Parathyroid adenoma (tissue), 2 donors: Measurements from ENCODE around the gene NOS1AP.

Experiments
- H2AFZ ChIP-seq: fragments of 300-600 bp; sonication (generic); one replicate; pipeline ENCODE4 v1.7.0; 2017; ENCODE audit warnings: antibody characterized with exemption, mild to moderate bottlenecking
- H3K27ac ChIP-seq: fragments of 300-600 bp; sonication (generic); one replicate; pipeline ENCODE4 v1.7.0; 2017
- H3K27me3 ChIP-seq: fragments of 300-600 bp; sonication (generic); one replicate; pipeline ENCODE4 v1.7.0; 2017; ENCODE audit warnings: low read length; ENCODE audit not compliant: control insufficient read depth, insufficient read depth
- H3K36me3 ChIP-seq: fragments of 300-600 bp; sonication (generic); one replicate; pipeline ENCODE4 v1.7.0; 2017; ENCODE audit warnings: low read length; ENCODE audit not compliant: control insufficient read depth, insufficient read depth
- H3K4me1 ChIP-seq: fragments of 300-600 bp; sonication (generic); one replicate; pipeline ENCODE4 v1.7.0; 2017; ENCODE audit warnings: control low read depth
- H3K4me2 ChIP-seq: fragments of 300-600 bp; sonication (generic); one replicate; pipeline ENCODE4 v1.7.0; 2017; ENCODE audit warnings: low read length
- H3K4me3 ChIP-seq: fragments of 300-600 bp; sonication (generic); one replicate; pipeline ENCODE4 v1.7.0; 2017; ENCODE audit warnings: low read depth, low read length
- H3K79me2 ChIP-seq: fragments of 300-600 bp; sonication (generic); one replicate; pipeline ENCODE4 v1.7.0; 2017; ENCODE audit warnings: control low read depth
- H3K9ac ChIP-seq: fragments of 300-600 bp; sonication (generic); one replicate; pipeline ENCODE4 v1.7.0; 2017; ENCODE audit warnings: mild to moderate bottlenecking
- H3K9me3 ChIP-seq: fragments of 300-600 bp; sonication (generic); one replicate; pipeline ENCODE4 v1.7.0; 2017; ENCODE audit warnings: low read length; ENCODE audit not compliant: control insufficient read depth
- CTCF ChIP-seq: fragments of 300-600 bp; sonication (generic); IDR thresholded peaks from one replicate; pipeline ENCODE4 v1.7.0; 2017; ENCODE audit warnings: antibody characterized with exemption, mild to moderate bottlenecking
- donor health status: primary hyperparathyroidism.

The NOS1AP gene

DNA sequence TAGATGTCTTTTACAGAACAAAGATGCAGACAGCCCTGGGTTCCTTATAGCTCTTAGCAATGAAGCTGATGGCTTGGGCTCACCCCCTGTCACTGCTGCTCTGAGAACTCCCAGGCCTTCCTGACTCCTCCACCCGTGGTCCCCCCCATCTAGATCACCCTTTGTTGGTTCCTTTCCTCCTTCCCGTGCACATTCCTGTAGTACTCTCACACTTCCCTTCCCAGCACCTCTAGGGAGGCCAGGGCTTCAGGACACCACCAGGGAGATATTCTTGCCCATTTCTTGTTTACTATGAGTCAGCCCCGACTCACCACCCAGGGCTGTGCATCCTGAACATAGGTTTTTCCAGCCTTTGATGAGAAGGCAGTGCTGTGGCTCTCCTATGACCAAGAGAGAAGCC is 14.4 kb upstream of the NOS1AP start:
- TF ChIP-seq CTCF: no peak
- Histone ChIP-seq H3K27me3 (no peaks in the 10 kb centered on the region), H3K27ac (no peak overlapping the region), H3K36me3 (no peaks in the 10 kb centered on the region), H3K4me1 (no peaks in the 10 kb centered on the region), H3K4me2 (no peak overlapping the region), H2AFZ (no peak overlapping the region), H3K9ac (no peak overlapping the region), H3K79me2 (no peaks in the 10 kb centered on the region), H3K9me3 (no peaks in the 10 kb centered on the region), H3K4me3 (no peak overlapping the region)

DNA sequence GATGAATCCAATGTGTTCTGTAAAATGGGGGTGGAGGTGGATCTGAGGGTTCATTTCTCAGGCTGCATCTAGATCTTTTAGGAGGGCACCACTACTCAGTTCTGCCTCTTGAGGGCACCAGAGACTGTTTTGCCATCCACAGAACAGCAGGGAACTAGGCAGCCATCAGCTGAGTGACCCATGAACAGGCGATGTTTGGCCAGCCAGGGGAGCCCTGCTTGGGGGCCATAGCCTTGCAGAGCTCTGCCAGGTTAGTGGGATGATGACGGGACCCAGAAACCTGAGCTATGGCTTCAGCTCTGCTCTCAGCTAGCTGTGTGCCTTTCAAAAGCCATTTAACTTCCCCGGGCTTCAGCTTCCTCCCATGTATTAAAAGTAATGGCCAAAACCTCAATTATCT is 13.4 kb upstream of the NOS1AP start:
- H3K4me3 ChIP-seq: no peak overlapping the region
- no peaks in the 10 kb centered on the region for H3K27me3 ChIP-seq
- no peaks in the 10 kb centered on the region for H3K4me1 ChIP-seq
- no peaks in the 10 kb centered on the region for H3K79me2 ChIP-seq
- TF ChIP-seq CTCF: peak; percentile 76
- H3K9ac ChIP-seq: no peak overlapping the region
- peak overlapping the region; percentile 28 for H2AFZ ChIP-seq
- no peak overlapping the region for H3K27ac ChIP-seq
- H3K36me3 ChIP-seq: no peaks in the 10 kb centered on the region
- H3K4me2 ChIP-seq: no peak overlapping the region
- no peaks in the 10 kb centered on the region for H3K9me3 ChIP-seq

- H3K79me2 ChIP-seq: no peaks in the 10 kb centered on the region
- no peaks in the 10 kb centered on the region for H3K4me1 ChIP-seq
- no peak overlapping the region for H2AFZ ChIP-seq
- H3K27me3 ChIP-seq: no peaks in the 10 kb centered on the region
- no peaks in the 10 kb centered on the region for H3K36me3 ChIP-seq
- H3K4me2 ChIP-seq: no peak overlapping the region
- H3K4me3 ChIP-seq: no peak overlapping the region
- no peak overlapping the region for H3K27ac ChIP-seq
- H3K9ac ChIP-seq: no peak overlapping the region
- no peak for TF ChIP-seq CTCF
- H3K9me3 ChIP-seq: no peaks in the 10 kb centered on the region
These were observed 12.9 kb upstream of the NOS1AP start for GRCh38 chr1:162056579-162056978.

GRCh38 chr1:162059721-162060120 is 9.8 kb upstream of the NOS1AP start:
- H3K4me2 ChIP-seq: no peak overlapping the region
- no peaks in the 10 kb centered on the region for H3K9me3 ChIP-seq
- H3K9ac ChIP-seq: no peak overlapping the region
- no peaks in the 10 kb centered on the region for H3K27me3 ChIP-seq
- no peak for TF ChIP-seq CTCF
- H3K4me3 ChIP-seq: no peak overlapping the region
- H3K27ac ChIP-seq: no peak overlapping the region
- no peak overlapping the region for H2AFZ ChIP-seq
- no peaks in the 10 kb centered on the region for H3K4me1 ChIP-seq
- no peaks in the 10 kb centered on the region for H3K36me3 ChIP-seq
- no peaks in the 10 kb centered on the region for H3K79me2 ChIP-seq

- Histone ChIP-seq H3K27ac (no peak overlapping the region), H3K9me3 (no peaks in the 10 kb centered on the region), H2AFZ (no peak overlapping the region), H3K4me1 (no peaks in the 10 kb centered on the region), H3K79me2 (no peaks in the 10 kb centered on the region), H3K4me2 (no peak overlapping the region), H3K36me3 (no peaks in the 10 kb centered on the region), H3K27me3 (no peaks in the 10 kb centered on the region), H3K4me3 (no peak overlapping the region), H3K9ac (no peak overlapping the region)
- no peak for TF ChIP-seq CTCF
These were observed 9.2 kb upstream of the NOS1AP start for GRCh38 chr1:162060314-162060713.
